Measurements from ENCODE around the gene CAMK2G.

CAMK2G gene

DNA sequence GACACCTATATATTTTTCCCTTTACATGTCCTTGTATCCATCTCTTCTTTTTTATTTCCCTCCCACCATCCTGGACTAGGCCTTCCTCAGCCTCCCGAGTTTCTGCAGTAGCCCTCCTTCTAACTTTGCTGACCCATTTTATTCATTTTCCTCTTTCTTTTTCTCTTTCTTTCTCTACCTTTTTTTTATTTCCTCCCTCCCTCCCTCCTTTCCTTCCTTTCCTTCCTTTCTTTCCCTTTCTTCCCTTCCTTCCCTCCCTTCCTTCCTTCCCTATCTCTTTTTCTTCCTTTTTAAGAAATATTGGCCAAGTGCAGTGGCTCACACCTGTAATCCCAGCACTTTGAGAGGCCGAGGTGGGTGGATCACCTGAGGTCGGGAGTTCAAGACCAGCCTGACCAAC is 9.7 kb upstream of the CAMK2G start:
- TF ChIP-seq ZBTB7A (IDR thresholded peaks at IDR 0.05; ENCODE audit: low read depth), result no peak
- TF ChIP-seq TEAD4 (IDR thresholded peaks at IDR 0.05), result no peak
- TF ChIP-seq EGR1 (IDR thresholded peaks at IDR 0.05), result no peak
- TF ChIP-seq RAD21 (IDR thresholded peaks at IDR 0.05; ENCODE audit: low read depth), result no peak
- TF ChIP-seq, protein P1, sequence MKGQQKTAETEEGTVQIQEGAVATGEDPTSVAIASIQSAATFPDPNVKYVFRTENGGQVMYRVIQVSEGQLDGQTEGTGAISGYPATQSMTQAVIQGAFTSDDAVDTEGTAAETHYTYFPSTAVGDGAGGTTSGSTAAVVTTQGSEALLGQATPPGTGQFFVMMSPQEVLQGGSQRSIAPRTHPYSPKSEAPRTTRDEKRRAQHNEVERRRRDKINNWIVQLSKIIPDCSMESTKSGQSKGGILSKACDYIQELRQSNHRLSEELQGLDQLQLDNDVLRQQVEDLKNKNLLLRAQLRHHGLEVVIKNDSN (IDR thresholded peaks at IDR 0.05), result no peak
- TF ChIP-seq YY1 (IDR thresholded peaks at IDR 0.05; ENCODE audit: low read depth), result no peak
- no peak for TF ChIP-seq EP300 (IDR thresholded peaks at IDR 0.05; ENCODE audit: borderline replicate concordance)
- TF ChIP-seq, protein P2, sequence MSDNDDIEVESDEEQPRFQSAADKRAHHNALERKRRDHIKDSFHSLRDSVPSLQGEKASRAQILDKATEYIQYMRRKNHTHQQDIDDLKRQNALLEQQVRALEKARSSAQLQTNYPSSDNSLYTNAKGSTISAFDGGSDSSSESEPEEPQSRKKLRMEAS (IDR thresholded peaks at IDR 0.05), result no peak
- no peak for TF ChIP-seq TCF12 (IDR thresholded peaks at IDR 0.05; ENCODE audit: low read depth)
- no peak for TF ChIP-seq FOXM1 (IDR thresholded peaks at IDR 0.05; ENCODE audit: borderline replicate concordance, low read depth)
- TF ChIP-seq TAF1 (IDR thresholded peaks at IDR 0.05; ENCODE audit: low read depth), result no peak
- TF ChIP-seq NFIC (IDR thresholded peaks at IDR 0.05), result no peak
- TF ChIP-seq CEBPB (IDR thresholded peaks at IDR 0.05), result no peak
- no peak for TF ChIP-seq CREB1 (IDR thresholded peaks at IDR 0.05; ENCODE audit: low read depth)
- TF ChIP-seq, protein P3, sequence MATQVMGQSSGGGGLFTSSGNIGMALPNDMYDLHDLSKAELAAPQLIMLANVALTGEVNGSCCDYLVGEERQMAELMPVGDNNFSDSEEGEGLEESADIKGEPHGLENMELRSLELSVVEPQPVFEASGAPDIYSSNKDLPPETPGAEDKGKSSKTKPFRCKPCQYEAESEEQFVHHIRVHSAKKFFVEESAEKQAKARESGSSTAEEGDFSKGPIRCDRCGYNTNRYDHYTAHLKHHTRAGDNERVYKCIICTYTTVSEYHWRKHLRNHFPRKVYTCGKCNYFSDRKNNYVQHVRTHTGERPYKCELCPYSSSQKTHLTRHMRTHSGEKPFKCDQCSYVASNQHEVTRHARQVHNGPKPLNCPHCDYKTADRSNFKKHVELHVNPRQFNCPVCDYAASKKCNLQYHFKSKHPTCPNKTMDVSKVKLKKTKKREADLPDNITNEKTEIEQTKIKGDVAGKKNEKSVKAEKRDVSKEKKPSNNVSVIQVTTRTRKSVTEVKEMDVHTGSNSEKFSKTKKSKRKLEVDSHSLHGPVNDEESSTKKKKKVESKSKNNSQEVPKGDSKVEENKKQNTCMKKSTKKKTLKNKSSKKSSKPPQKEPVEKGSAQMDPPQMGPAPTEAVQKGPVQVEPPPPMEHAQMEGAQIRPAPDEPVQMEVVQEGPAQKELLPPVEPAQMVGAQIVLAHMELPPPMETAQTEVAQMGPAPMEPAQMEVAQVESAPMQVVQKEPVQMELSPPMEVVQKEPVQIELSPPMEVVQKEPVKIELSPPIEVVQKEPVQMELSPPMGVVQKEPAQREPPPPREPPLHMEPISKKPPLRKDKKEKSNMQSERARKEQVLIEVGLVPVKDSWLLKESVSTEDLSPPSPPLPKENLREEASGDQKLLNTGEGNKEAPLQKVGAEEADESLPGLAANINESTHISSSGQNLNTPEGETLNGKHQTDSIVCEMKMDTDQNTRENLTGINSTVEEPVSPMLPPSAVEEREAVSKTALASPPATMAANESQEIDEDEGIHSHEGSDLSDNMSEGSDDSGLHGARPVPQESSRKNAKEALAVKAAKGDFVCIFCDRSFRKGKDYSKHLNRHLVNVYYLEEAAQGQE (IDR thresholded peaks at IDR 0.05; ENCODE audit: low read depth), result no peak

DNA sequence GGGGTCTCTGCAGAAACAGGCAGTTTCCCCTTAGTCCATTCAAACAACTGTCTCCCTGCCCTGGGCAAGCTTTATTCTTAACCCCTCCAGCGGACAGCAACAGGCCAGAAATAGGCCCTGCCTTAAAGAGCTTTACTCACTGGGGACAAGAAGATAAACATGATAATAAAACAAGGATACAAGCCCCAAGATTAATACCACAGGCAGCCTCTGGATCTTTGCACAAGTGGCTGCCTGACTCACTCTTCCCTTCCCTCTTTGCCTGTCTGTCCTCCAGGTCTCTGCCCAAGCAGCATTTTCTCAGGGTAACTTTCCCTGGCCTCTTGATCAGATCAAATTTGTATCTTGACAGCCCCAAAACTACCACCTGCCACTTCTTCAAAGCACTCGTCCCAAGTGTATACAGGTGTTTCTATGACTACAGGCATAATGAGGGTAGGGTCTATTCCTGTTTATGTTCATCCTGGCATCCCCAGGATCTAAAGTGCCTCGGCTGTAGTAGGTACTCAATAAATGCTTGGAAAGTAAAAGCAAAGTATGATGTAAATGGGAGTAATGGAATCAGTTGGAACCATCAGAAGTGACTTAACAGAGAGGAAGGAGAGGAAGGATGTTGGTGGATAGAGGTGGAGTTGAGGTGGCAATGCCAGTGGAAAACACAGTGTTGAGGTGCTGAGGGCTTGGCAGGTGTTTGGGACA is 7.0 kb upstream of the CAMK2G start:
- no peak for TF ChIP-seq YY1 (IDR thresholded peaks at IDR 0.05; ENCODE audit: low read depth)
- TF ChIP-seq, protein P1 (IDR thresholded peaks at IDR 0.05), result no peak
- TF ChIP-seq CEBPB (IDR thresholded peaks at IDR 0.05), result no peak
- TF ChIP-seq TAF1 (IDR thresholded peaks at IDR 0.05; ENCODE audit: low read depth), result no peak
- TF ChIP-seq, protein P2 (IDR thresholded peaks at IDR 0.05), result no peak
- TF ChIP-seq RAD21 (IDR thresholded peaks at IDR 0.05; ENCODE audit: low read depth), result no peak
- no peak for TF ChIP-seq NFIC (IDR thresholded peaks at IDR 0.05)
- no peak for TF ChIP-seq EGR1 (IDR thresholded peaks at IDR 0.05)
- TF ChIP-seq, protein P3 (IDR thresholded peaks at IDR 0.05; ENCODE audit: low read depth), result no peak
- no peak for TF ChIP-seq TEAD4 (IDR thresholded peaks at IDR 0.05)
- no peak for TF ChIP-seq FOXM1 (IDR thresholded peaks at IDR 0.05; ENCODE audit: borderline replicate concordance, low read depth)
- TF ChIP-seq CREB1 (IDR thresholded peaks at IDR 0.05; ENCODE audit: low read depth), result no peak
- no peak for TF ChIP-seq ZBTB7A (IDR thresholded peaks at IDR 0.05; ENCODE audit: low read depth)
- TF ChIP-seq TCF12 (IDR thresholded peaks at IDR 0.05; ENCODE audit: low read depth), result no peak

DNA sequence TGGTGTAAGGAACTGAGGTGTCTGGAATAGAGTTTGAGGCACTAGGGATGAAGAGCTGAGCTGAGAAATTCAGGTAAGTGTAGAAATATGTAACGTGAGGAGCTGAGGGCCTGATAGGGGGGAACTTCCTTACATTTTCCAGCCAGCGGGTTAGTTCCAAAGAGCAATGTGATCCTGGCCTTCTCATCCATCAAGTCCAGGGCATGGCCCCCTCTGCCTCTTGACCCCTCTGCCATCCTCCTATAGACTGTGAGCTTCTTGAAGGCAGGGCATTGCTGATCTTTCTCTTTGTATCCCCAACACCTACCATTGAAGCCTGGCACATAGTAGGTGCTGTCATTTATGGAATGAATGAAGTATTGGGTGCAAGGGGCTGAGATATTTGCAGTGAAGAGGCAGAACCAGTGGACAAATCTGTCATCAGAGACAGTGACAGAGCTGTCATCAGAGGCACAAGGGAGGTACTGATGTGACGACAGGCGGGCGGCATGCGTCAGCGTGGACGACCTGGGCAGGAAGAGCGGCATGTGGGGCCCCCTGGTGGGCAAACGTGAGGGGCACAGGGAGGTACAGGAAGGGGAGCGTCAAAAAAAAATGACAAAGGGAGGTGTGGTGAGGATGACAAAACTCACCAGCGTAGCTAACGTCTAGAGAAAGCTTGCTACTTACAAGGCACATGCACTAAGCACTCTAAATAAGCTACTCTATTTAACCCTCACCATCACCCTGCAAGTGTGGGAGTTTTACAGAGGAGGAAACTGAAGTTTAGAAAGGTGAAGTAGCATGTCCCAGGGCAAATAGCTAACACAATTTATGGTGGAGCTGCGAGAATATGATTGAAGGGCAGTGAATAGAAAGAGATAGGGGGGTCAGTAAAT is 5.2 kb upstream of the CAMK2G start:
- TF ChIP-seq CEBPB (IDR thresholded peaks at IDR 0.05), result no peak
- TF ChIP-seq RAD21 (IDR thresholded peaks at IDR 0.05; ENCODE audit: low read depth), result peak; percentile 87
- TF ChIP-seq, protein P2 (IDR thresholded peaks at IDR 0.05), result peak; percentile 85
- TF ChIP-seq CREB1 (IDR thresholded peaks at IDR 0.05; ENCODE audit: low read depth), result peak; percentile 68
- 0 out of 2 replicates have a peak, but pooled peaks have one; percentile 27 for TF ChIP-seq YY1 (IDR thresholded peaks at IDR 0.05; ENCODE audit: low read depth)
- TF ChIP-seq, protein P1 (IDR thresholded peaks at IDR 0.05), result no peak
- 0 out of 2 replicates have a peak, but pooled peaks have one; percentile 14 for TF ChIP-seq TCF12 (IDR thresholded peaks at IDR 0.05; ENCODE audit: low read depth)
- TF ChIP-seq, protein P3 (IDR thresholded peaks at IDR 0.05; ENCODE audit: low read depth), result no peak
- TF ChIP-seq TEAD4 (IDR thresholded peaks at IDR 0.05), result peak; percentile 43; the same call in 1 of the 2 replicates
- TF ChIP-seq ZBTB7A (IDR thresholded peaks at IDR 0.05; ENCODE audit: low read depth), result no peak
